Right lobe of liver (tissue), 4 donors: ENCODE data around the gene ZCCHC10.

Experiments
- POLR2A ChIP-seq: fragments of 450-650 bp; IDR thresholded peaks from one replicate; pipeline ENCODE4 v1.6.1; 2017; ENCODE audit warnings: antibody characterized with exemption, mild to moderate bottlenecking
- TF ChIP-seq, protein P1 (sequence below), 4 donors: fragments of 200-600 bp in 3 of 4; fragments of 450-650 bp in 1 of 4; IDR thresholded peaks; one replicate each; pipeline versions ENCODE4 v1.5.1 to v1.8.0; 2016 to 2022; ENCODE audit warnings: antibody characterized with exemption in 4 of 4, mild to moderate bottlenecking in 2 of 4
- donor health status: DM: no; HTN: no; CAD: no.
- donor health status: DM: no; HTN: no; CAD: no.
- donor health status: DM: no; HTN: yes; CAD: no.

DNA sequence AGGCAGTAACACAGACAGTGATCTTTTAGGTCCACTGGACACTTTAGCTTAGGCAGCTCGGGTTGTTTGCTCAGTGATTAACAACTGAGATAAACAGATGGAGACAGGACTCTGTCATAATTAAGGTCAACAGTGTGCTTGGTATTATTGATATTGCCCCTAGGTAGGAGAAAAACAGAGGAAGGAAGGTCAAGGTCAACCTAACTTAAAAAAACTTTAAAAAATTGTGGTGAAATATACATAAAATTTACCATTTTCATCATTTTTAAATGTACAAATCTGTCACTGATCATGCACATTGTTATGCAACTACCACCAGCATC is 23.3 kb upstream of the ZCCHC10 start:
- TF ChIP-seq, protein P1, sequence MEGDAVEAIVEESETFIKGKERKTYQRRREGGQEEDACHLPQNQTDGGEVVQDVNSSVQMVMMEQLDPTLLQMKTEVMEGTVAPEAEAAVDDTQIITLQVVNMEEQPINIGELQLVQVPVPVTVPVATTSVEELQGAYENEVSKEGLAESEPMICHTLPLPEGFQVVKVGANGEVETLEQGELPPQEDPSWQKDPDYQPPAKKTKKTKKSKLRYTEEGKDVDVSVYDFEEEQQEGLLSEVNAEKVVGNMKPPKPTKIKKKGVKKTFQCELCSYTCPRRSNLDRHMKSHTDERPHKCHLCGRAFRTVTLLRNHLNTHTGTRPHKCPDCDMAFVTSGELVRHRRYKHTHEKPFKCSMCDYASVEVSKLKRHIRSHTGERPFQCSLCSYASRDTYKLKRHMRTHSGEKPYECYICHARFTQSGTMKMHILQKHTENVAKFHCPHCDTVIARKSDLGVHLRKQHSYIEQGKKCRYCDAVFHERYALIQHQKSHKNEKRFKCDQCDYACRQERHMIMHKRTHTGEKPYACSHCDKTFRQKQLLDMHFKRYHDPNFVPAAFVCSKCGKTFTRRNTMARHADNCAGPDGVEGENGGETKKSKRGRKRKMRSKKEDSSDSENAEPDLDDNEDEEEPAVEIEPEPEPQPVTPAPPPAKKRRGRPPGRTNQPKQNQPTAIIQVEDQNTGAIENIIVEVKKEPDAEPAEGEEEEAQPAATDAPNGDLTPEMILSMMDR (IDR thresholded peaks at IDR 0.05): no peak
- no peak for TF ChIP-seq POLR2A
